ENCODE measurements around the gene ZNF684.
A peak's percentile ranks its signal among the peaks of the same experiment; 100 is the strongest.

Gene ZNF684

GRCh38 chr1:40575336-40575735, 43.9 kb downstream of the ZNF684 start:
- DNase-seq, result no peak

DNA sequence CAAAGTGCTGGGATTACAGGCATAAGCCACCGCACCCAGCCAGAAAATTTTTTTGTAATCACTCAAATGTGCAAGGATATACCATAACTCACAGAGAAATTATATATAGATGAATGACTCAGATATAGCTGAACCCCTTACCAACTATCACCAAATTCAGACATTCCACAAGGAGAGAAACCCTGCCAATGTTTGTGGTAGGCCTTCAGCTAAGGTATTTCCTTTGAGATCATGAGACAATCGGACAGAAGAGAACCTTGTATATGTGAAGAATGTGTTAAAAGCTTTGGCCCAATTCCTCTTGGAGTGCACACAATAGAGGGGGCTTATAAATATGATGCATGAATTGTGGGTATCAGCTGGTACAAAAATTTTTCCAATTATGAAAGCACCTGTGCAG, 50.7 kb downstream of the ZNF684 start:
- DNase-seq, result no peak

- DNase-seq, result no peak
Measured at GRCh38 chr1:40583980-40584379, 52.5 kb downstream of the ZNF684 start.

GRCh38 chr1:40588586-40588985, 57.1 kb downstream of the ZNF684 start:
- no peak for DNase-seq

DNA sequence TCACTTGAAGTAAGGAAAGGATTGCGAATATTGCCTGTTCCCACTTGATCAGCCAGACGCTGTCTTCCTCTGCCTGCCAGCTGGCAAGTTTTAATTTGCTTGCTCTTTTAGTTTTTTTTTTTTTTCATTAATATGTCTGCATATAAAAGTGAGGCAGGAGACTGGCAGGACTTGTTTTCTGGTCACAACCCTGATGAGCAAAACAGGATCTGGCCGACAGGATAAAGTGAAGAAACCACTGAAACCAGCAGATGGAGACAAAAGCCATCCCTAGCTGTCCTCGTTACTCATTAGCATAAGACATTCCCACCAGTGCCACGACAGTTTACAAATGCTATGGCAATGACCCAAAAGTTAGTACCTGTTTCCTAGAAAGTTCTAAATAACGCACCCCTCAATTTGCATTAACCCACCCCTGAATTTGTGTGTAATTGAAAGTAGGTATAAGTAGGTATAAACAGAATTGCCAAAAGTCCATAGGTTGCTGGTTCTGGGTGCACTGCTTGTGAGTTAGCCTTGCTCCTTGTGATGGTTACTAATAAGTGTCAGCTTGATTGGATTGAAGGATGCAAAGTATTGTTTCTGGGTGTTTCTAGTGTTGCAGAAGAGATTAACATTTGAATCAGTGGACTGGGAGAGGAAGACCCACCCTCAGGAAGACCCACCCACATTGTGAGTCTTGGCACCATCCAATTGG, 60.8 kb downstream of the ZNF684 start:
- DNase-seq, result peak; percentile 3 to 6

DNA sequence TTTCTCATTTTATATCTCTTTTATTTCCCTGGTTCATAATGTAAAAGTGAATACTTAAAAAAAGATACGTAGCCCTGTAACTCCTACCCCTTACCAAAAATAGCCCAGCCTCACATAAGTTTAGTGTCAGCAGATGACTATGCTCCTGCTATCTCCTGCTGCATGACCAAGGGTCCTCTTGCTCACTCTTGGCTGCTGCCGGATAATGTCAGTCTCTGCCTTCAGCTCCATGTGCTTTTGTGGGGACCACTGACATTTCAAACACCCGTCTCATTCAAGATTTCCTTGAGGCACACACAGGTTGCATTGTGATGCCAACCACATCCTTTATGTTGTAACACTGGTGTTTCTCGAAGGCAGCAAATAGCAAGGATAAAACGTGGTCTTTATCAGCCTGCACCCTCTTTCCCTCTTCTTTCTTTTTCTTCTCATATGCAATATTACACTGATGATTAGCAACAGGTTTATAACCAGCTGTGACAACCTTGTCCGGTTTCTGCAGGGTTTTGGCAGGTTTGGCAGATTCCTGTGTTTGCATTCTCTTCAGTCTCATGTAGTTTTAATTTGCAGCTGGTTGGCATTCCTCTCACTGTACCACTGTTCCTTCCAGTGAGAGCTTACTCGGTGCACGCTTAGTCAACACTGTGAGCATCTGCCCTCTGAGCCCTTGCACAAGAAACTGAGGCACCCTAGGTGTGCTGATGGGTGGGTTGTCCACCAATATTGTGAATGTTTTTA, 62.2 kb downstream of the ZNF684 start:
- no peak for DNase-seq

- DNase-seq, result no peak
Measured at GRCh38 chr1:40594187-40594531, 62.7 kb downstream of the ZNF684 start.

DNA sequence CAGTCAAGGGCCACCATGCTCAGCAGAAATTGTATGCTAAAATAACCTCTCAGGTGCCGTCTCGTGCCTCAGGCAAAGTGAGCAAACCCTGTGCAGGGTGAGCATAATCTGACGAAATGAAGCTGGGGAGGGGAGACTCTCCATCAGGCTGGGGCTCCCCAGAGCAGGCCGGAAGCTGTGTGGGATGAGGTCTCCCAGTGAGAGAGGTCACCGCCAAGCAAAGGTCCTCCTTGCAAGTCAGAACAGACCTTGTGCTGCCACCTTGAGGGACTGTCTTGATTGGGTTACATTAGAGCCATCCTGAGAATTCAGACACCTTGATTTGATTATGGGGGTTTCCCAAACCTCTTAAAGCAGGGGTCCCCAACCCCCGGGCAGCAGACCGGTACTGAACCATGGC, 64.2 kb downstream of the ZNF684 start:
- DNase-seq, result no peak

All from activated CD4-positive, alpha-beta T cell treated with anti-CD3 and anti-CD28 coated beads for 4 hours (primary cell).